ENCODE results near the gene CTNNA2. TPM values are rescaled to one million over a fixed set of nuclear protein-coding genes. Genes with fewer than 3 reads are reported as not detected.
"Not testable (repeated sequence)": the region's sequence is repeated elsewhere in the genome, so short reads cannot be mapped to it uniquely, and the experiment has no call there.

CTNNA2 gene
- total RNA-seq, 2 experiments from 2014 or later: not detected

DNA sequence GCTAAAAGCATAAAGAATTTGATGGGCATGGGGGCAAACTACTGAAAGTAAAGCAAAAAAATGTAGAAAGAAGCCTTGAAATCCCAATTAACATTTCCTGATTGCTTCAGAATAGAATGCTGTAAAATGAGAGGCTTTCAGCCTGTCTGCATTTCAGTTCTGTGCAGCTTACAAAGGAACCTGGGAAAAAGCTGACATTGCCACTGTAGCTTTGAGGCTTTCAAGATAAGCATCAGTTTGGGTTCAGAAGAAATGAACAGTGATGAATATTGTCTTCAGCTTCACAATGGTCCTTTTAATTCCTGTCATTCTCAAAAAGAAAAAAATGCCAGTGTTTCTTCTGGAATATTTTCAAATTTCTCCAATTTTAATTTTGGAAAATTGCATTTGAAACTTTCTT, 549.0 kb downstream of the CTNNA2 start:
- CTCF ChIA-PET: no interaction called here
- H3K4me3 Mint-ChIP-seq: no peak overlapping the region
- no peaks in the 10 kb centered on the region for H3K36me3 Mint-ChIP-seq
- no peak for DNase-seq
- no peak for ATAC-seq
- no peak overlapping the region for H3K27ac Mint-ChIP-seq
- H3K4me1 Mint-ChIP-seq: no peaks in the 10 kb centered on the region
- no peaks in the 10 kb centered on the region for H3K27me3 Mint-ChIP-seq
- no peaks in the 10 kb centered on the region for H3K9me3 Mint-ChIP-seq (ENCODE audit: low read depth)

DNA sequence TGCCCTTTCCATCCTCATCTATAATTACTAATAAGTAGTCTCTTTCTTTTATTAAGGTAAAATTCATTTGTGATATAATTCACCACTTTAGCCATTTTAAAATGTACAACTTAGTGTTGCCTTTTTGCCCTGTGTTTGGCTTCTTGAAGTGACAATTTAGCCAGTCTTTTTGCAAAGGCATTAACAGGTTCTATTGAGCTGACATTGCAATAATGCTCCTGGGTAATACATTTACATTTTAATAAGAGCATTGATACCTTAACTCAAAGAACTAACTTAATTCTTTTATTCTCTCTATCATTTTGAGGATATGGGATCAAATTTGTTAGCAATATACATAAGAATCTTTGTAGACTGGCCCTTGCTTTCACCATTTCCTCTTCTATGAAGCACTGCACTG, 549.4 kb downstream of the CTNNA2 start:
- H3K4me1 Mint-ChIP-seq: no peaks in the 10 kb centered on the region
- no peaks in the 10 kb centered on the region for H3K9me3 Mint-ChIP-seq (ENCODE audit: low read depth)
- ATAC-seq (no peak), DNase-seq (no peak)
- no peaks in the 10 kb centered on the region for H3K36me3 Mint-ChIP-seq
- H3K27me3 Mint-ChIP-seq: no peaks in the 10 kb centered on the region
- no peak overlapping the region for H3K4me3 Mint-ChIP-seq
- CTCF ChIA-PET: no interaction called here
- H3K27ac Mint-ChIP-seq: no peak overlapping the region

DNA sequence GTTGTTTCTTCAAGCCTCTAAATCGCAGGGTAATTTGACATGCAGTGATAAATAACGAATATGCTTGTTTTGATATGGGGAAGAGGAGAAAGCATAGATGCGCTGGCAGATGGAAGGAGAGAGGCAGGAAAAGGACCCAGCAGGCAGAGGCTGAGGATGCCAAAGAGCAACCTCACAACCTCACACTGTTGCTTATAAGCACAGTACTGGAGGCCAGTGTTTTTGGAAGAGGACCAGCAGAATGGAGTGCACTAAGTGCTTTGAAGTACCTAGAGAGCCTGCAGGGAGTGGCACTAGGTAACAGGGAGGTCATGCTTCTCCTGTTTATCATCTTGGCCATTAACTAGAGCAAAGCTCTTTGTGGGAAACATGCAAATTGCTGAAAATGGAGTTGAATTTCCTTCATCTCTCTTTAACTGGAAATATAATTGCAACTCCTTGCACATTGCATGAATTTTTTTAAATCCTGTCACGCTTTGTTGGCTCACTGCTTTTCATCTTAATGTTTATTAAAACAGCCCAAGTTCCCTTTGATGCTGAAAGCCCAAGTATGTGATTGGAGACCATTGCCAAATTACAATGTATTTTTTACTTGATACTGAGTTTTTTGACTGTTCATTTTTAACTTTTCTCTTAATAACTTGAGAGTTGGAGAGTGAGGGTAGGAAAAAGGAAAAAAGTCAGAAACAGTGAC, 555.3 kb downstream of the CTNNA2 start:
- DNase-seq (no peak), ATAC-seq (no peak)
- no peak overlapping the region for H3K4me3 Mint-ChIP-seq
- H3K9me3 Mint-ChIP-seq (ENCODE audit: low read depth): peaks cover 4% of the 10 kb centered on the region
- no peaks in the 10 kb centered on the region for H3K27me3 Mint-ChIP-seq
- no peaks in the 10 kb centered on the region for H3K4me1 Mint-ChIP-seq
- CTCF ChIA-PET: no interaction called here
- H3K27ac Mint-ChIP-seq: no peak overlapping the region
- no peaks in the 10 kb centered on the region for H3K36me3 Mint-ChIP-seq

DNA sequence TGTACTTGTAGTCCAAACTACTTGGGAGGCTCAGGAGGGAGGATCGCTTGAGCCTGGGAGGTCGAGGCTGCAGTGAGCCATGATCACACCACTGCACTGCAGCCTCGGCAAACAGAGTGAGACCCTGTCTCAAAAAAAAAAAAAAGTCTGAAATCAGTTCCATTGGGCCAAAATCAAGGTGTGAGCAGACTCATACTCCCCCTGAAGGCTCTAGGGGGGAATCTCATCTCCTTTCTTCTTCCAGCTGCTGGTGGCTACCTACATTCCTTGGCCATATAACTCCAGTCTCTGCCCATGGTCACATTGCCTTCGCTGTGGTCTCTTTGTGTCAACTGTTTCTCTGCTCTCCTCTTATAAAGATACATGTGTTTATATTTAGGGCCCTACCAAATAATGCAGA, 557.7 kb downstream of the CTNNA2 start:
- CTCF ChIA-PET: no interaction called here
- Mint-ChIP-seq H3K27ac (no peak overlapping the region), H3K4me3 (no peak overlapping the region), H3K36me3 (no peaks in the 10 kb centered on the region), H3K4me1 (no peaks in the 10 kb centered on the region), H3K27me3 (no peaks in the 10 kb centered on the region), H3K9me3 (ENCODE audit: low read depth) (peaks cover 4% of the 10 kb centered on the region)
- ATAC-seq (no peak), DNase-seq (no peak)

DNA sequence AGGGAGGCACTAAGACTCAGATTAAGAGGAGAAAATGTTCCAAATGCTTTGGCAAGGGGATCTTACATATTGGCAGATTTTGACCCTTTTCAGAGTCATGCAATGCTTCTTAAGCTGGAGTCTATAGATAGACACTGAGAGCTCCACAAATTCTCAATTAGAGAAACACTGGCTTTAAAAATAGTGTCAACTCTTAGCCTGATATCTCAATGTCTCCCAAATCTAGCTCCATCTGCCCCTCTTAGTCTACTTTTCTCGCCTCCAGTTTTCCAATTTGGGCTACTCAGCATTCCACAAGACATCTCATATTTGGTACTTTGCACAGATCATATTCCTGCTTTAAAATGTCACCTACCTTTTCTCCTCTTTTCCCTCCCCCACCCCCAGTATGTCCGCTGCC, 559.1 kb downstream of the CTNNA2 start:
- no peaks in the 10 kb centered on the region for H3K4me1 Mint-ChIP-seq
- no peaks in the 10 kb centered on the region for H3K36me3 Mint-ChIP-seq
- peaks cover 4% of the 10 kb centered on the region for H3K9me3 Mint-ChIP-seq (ENCODE audit: low read depth)
- ATAC-seq (no peak), DNase-seq (no peak)
- no peak overlapping the region for H3K27ac Mint-ChIP-seq
- no peaks in the 10 kb centered on the region for H3K27me3 Mint-ChIP-seq
- H3K4me3 Mint-ChIP-seq: no peak overlapping the region
- CTCF ChIA-PET: interaction anchor here (0.7 kb wide), 1 partner anchor 351 kb away, joined by 3 read pairs; no protein-coding TSS in a partner anchor

DNA sequence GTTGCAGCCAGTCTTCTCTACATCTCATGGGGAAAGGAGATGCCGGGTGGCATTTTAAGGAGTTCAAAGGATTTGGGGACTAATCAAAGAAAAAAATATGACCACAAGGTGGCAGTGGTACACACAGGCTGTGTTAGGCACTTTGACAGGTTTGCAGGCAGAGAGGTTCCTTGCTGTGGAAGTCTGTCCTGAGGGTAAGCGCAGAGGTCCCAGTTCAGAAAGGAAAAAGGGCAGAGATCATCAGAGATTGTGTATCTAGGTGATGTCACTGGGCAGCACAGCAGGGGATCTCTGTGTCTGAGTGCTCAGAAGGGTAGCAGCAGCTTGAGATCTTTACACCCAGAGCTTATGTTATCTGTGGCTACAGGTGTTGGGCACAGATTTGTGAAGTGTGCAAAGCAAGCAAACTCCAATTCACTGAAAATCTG, 560.3 kb downstream of the CTNNA2 start:
- CTCF ChIA-PET: no interaction called here
- peaks cover 2% of the 10 kb centered on the region for H3K9me3 Mint-ChIP-seq (ENCODE audit: low read depth)
- H3K4me1 Mint-ChIP-seq: no peaks in the 10 kb centered on the region
- H3K27me3 Mint-ChIP-seq: no peaks in the 10 kb centered on the region
- H3K4me3 Mint-ChIP-seq: no peak overlapping the region
- no peaks in the 10 kb centered on the region for H3K36me3 Mint-ChIP-seq
- no peak overlapping the region for H3K27ac Mint-ChIP-seq
- DNase-seq (no peak), ATAC-seq (no peak)

DNA sequence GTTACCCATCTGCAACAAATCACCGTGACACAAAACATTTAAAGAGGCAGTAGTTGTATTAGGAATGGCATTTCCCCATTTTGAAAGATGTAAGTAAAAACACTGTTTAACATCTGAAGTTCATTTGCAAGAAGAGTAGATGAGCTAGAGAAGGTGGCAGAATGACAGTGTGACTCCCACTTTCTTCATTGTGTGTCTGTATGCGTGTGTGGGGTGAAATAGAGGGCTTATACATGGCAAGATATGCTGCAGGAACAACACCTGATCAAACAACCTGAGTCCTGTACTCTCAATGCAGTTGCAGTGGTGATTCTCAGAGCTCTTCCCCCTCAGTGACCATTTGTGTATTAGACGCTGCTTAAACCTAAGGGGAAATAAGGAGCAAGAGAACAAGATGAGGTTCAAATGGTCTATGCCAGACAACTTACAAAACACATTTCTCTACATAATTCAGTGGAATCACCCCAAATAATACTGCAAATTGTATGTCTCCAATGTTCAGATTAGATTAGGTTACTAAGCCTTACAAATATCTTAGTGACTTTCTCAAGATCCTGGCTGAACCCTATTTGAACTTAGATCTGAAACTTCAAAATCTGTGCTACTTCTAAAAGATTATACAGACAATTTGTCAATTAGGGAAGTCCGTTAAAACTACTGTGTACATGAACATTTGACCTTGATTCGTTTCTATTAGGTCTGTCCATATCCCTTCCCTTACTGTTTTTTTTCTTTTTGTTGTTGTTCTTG, 561.6 kb downstream of the CTNNA2 start:
- no peak overlapping the region for H3K4me3 Mint-ChIP-seq
- no peaks in the 10 kb centered on the region for H3K4me1 Mint-ChIP-seq
- no peak for ATAC-seq
- H3K27ac Mint-ChIP-seq: no peak overlapping the region
- CTCF ChIA-PET: no interaction called here
- no peaks in the 10 kb centered on the region for H3K27me3 Mint-ChIP-seq
- no peaks in the 10 kb centered on the region for H3K36me3 Mint-ChIP-seq
- peaks cover 2% of the 10 kb centered on the region for H3K9me3 Mint-ChIP-seq (ENCODE audit: low read depth)
- DNase-seq: no peak

DNA sequence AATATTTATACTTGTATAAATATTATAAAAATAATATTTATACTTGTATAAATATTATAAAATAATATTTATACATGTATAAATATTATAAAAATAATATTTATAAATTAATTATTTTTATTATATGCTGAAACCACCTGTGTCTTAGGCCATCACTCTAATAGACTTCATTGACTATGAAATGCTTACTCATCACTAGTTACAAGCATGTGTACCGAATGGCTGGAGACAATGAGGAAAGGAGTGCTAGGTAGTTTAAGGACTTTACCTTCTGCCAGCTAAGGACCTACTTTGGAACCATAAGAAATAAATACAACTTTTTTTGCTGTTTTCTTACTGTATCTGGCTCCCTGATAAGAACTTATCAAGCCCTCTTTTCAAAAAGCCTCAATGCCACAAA, 562.9 kb downstream of the CTNNA2 start:
- Mint-ChIP-seq H3K27me3 (no peaks in the 10 kb centered on the region), H3K4me1 (no peaks in the 10 kb centered on the region), H3K27ac (no peak overlapping the region), H3K9me3 (ENCODE audit: low read depth) (no peaks in the 10 kb centered on the region), H3K4me3 (no peak overlapping the region), H3K36me3 (no peaks in the 10 kb centered on the region)
- CTCF ChIA-PET: no interaction called here
- no peak for ATAC-seq
- DNase-seq: no peak

DNA sequence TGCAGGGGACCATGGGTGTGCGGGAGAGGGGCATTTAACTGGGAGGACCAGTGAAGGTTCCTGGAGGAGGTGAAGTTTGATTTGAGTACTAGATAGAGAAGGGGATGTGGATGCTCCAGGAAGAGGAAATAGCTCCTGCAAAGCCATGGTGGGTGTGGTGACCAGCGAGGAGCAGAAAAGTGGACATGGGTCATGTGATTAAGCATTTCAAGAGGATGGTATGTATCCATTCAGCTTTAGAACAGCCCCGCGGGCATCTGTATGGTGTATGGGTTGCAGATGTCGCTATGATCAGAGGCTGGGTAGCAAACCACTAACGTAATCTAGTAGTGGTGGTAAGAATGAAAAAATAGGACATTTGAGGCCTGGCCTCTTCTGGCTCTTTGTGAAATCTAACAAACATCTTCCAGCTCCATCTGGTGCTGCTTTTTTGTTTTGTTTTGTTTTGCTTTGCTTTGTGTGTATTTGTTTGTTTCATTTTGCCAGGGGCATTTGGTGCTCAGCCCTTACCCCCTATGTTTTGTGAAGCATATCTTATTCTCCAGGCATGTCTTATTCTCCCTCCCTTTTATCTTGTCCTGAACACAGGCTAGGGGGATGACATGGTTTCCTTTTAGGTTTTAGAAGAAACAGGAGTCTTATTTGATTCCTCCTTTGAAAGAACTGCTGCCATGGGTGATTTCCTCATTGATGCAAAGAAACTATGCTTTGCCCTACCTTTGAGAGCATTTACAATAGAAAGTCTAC, 565.6 kb downstream of the CTNNA2 start:
- no peaks in the 10 kb centered on the region for H3K4me1 Mint-ChIP-seq
- H3K36me3 Mint-ChIP-seq: no peaks in the 10 kb centered on the region
- no peak for DNase-seq
- CTCF ChIA-PET: no interaction called here
- no peaks in the 10 kb centered on the region for H3K27me3 Mint-ChIP-seq
- no peak for ATAC-seq
- no peaks in the 10 kb centered on the region for H3K9me3 Mint-ChIP-seq (ENCODE audit: low read depth)
- no peak overlapping the region for H3K4me3 Mint-ChIP-seq
- H3K27ac Mint-ChIP-seq: no peak overlapping the region

DNA sequence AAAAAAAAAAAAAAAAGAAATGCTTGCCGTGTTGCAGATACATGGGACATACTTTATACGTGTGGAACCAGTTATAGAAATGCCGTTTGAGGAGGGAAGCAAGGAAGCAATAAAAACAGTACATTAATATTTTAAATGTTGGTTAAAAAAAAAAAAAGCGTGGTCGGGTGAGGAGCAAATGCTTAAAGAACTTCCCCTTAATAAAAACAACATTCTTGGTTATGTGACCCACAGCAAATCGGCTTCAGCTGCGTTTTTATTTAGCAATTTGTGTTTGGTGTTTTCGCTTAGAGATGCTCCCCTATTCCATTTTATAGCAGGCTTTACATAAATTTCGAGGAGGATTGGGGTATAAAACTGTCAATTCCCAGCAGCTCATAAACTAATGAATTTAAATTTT, 568.1 kb downstream of the CTNNA2 start:
- H3K27me3 Mint-ChIP-seq: no peaks in the 10 kb centered on the region
- CTCF ChIA-PET: interaction anchor here (0.7 kb wide), 1 partner anchor 937 kb away, joined by 4 read pairs; no protein-coding TSS in a partner anchor
- H3K27ac Mint-ChIP-seq: no peak overlapping the region
- H3K36me3 Mint-ChIP-seq: no peaks in the 10 kb centered on the region
- DNase-seq: no peak
- H3K4me1 Mint-ChIP-seq: no peaks in the 10 kb centered on the region
- ATAC-seq: no peak
- no peaks in the 10 kb centered on the region for H3K9me3 Mint-ChIP-seq (ENCODE audit: low read depth)
- no peak overlapping the region for H3K4me3 Mint-ChIP-seq

DNA sequence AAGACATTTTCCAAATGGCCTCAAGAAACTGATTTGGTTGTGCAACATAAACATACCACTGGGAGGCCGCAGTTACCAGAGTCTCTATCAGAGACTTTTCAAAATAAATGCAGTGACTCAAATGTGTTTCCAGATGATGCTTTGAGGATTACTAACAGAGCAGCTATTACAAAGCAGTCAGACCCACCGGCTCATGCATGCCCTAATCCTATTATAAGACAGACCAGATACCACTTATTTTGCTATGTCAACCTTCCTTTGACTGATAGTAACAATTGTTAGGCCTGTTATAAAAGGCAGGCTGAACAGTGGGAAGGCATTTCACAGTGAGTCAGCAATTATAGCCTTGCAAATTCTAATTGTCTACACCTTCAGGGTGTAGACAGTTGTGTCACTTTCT, 574.0 kb downstream of the CTNNA2 start:
- Mint-ChIP-seq H3K36me3 (no peaks in the 10 kb centered on the region), H3K27me3 (no peaks in the 10 kb centered on the region), H3K4me1 (no peaks in the 10 kb centered on the region), H3K4me3 (no peak overlapping the region), H3K27ac (no peak overlapping the region), H3K9me3 (ENCODE audit: low read depth) (no peaks in the 10 kb centered on the region)
- CTCF ChIA-PET: no interaction called here
- ATAC-seq (no peak), DNase-seq (no peak)

DNA sequence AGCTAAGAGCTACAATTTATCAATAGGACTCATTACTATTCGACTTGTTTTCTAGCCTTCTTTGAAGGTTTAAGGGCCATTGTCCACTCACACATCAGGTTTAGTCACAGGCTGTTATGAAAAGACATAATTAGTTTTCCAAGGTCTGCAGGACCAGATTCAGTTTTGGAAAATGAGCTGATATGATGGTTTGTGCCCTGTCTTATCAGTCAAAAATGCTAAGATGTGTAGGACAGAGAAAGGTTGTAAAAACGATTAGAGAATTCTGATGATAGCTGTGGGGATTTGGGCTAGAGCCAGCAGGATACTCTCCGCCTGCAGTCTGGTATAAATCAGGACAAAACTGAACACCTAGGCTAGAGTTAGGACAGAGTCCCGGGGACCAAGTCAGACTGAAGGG, 578.4 kb downstream of the CTNNA2 start:
- no peak for DNase-seq
- Mint-ChIP-seq H3K27ac (no peak overlapping the region), H3K4me3 (no peak overlapping the region), H3K9me3 (ENCODE audit: low read depth) (no peaks in the 10 kb centered on the region), H3K36me3 (no peaks in the 10 kb centered on the region), H3K4me1 (no peaks in the 10 kb centered on the region), H3K27me3 (no peaks in the 10 kb centered on the region)
- ATAC-seq: no peak
- CTCF ChIA-PET: no interaction called here

DNA sequence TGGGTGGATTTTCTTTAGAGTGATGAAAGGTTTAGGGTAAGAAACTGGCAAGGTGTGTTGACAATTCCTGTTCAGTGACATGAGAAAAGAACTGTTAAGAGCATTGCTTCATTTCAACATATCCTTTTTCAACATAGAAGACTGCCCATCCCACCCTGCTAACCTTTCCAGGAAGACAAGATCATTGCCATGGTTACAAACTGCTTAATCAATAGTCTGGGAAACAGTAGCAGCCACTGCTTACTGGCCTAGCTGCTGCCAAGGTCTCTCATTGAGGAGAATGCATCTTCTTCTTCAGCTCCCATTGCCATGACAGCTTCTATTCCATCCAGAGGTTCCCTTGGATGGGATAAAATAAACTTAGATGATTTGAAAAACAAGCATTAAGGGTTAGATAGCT, 579.6 kb downstream of the CTNNA2 start:
- DNase-seq (no peak), ATAC-seq (no peak)
- H3K4me1 Mint-ChIP-seq: no peaks in the 10 kb centered on the region
- H3K4me3 Mint-ChIP-seq: no peak overlapping the region
- H3K27me3 Mint-ChIP-seq: no peaks in the 10 kb centered on the region
- no peaks in the 10 kb centered on the region for H3K9me3 Mint-ChIP-seq (ENCODE audit: low read depth)
- no peak overlapping the region for H3K27ac Mint-ChIP-seq
- H3K36me3 Mint-ChIP-seq: no peaks in the 10 kb centered on the region
- CTCF ChIA-PET: no interaction called here

DNA sequence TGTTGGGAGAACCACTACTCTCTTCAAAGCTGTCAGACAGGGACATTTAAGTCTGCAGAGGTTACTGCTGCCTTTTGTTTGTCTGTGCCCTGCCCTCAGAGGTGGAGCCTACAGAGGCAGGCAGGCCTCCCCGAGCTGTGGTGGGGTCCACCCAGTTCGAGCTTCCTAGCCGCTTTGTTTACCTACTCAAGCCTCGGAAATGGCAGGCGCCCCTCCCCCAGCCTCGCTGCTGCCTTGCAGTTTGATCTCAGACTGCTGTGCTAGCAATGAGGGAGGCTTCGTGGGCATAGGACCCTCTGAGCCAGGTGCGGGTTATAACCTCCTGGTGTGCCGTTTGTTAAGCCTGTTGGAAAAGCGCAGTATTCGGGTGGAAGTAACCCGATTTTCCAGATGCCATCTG, 585.7 kb downstream of the CTNNA2 start:
- H3K4me3 Mint-ChIP-seq; H3K27me3 Mint-ChIP-seq; H3K9me3 Mint-ChIP-seq (ENCODE audit: low read depth); H3K4me1 Mint-ChIP-seq; H3K36me3 Mint-ChIP-seq; ATAC-seq; H3K27ac Mint-ChIP-seq; DNase-seq; CTCF ChIA-PET: not testable (repeated sequence)
